ENCODE data around the gene CEMIP. TPM values are rescaled to one million over a fixed set of nuclear protein-coding genes. Genes with fewer than 3 reads are reported as not detected.
A peak's percentile ranks its signal among the peaks of the same experiment; 100 is the strongest.

CEMIP gene
- total RNA-seq, 4 donors from 2014 or later = 0.27 to 0.32 TPM; not detected in 2

DNA sequence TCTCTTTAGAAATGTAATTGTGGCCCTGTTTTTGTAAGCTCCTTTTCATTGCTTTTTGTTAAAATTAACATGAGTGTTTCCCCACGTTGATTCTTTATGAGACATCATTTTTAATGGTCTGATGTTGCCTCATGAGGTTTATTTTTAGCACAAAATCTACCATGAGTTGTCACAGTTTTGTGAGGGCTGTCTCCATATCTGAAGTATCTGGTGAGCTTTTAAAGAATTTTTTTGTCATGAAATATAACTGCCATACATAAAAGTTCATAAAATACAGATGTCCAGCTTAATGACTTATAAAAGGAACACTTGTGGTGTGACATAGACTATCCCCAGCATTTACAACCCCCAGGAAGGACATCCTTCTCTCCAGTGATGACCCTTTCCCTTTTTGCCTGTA is 34.3 kb upstream of the CEMIP start:
- intact Hi-C loops (cut with DNase I; ENCODE audit: low total_unique reads) (no loop called here), in situ Hi-C loops (cut with MboI; ENCODE audit: low pct_ligation_motif_present in 1 of 4, low pct_unique_long_range_greater_than_20kb in 1 of 4, low sequenced_read_pairs in 3 of 4) (no loop called here)
- DNase-seq = no peak
- Histone ChIP-seq H3K4me3 (no peak overlapping the region), H3K27ac (peak overlapping the region in 2 of 4 donors; percentile 12 to 22), H3K36me3 (no peaks in the 10 kb centered on the region), H3K9me3 (no peaks in the 10 kb centered on the region), H3K27me3 (no peaks in the 10 kb centered on the region), H3K4me1 (peaks cover 0 to 23% (median 13%) of the 10 kb centered on the region in 4 donors)
- WGBS, 2 donors (ENCODE audit: low coverage in 1 of 2) = 0 to 15% methylated on average over 1 of the region's 1 CpG
- TF ChIP-seq EP300 (IDR thresholded peaks at IDR 0.05; ENCODE audit: low read depth) = no peak
- TF ChIP-seq POLR2AphosphoS5 (IDR thresholded peaks at IDR 0.05) = no peak
- TF ChIP-seq, protein P1, sequence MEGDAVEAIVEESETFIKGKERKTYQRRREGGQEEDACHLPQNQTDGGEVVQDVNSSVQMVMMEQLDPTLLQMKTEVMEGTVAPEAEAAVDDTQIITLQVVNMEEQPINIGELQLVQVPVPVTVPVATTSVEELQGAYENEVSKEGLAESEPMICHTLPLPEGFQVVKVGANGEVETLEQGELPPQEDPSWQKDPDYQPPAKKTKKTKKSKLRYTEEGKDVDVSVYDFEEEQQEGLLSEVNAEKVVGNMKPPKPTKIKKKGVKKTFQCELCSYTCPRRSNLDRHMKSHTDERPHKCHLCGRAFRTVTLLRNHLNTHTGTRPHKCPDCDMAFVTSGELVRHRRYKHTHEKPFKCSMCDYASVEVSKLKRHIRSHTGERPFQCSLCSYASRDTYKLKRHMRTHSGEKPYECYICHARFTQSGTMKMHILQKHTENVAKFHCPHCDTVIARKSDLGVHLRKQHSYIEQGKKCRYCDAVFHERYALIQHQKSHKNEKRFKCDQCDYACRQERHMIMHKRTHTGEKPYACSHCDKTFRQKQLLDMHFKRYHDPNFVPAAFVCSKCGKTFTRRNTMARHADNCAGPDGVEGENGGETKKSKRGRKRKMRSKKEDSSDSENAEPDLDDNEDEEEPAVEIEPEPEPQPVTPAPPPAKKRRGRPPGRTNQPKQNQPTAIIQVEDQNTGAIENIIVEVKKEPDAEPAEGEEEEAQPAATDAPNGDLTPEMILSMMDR (IDR thresholded peaks at IDR 0.05) = no peak
- no peak for TF ChIP-seq POLR2A (IDR thresholded peaks at IDR 0.05)

DNA sequence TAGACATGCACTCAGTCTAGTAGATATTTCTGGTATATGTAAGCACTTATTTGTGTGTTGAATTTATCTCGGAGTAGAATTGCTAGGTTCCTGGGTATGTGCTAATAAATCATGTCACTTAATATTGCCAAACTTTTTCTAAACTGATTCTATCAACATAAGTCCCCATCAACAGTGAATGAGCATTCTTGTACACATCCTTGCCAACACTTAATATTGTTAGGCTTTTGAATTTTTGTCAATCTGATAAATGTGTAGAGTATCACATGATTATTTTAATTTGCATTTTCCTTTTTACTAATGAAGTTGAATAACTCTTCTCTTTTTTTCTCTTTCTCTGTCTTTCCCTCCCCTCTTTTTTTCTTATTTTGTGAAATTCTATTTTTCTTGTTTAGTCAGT is 33.3 kb upstream of the CEMIP start:
- no peak overlapping the region for H3K27ac ChIP-seq
- intact Hi-C loops (cut with DNase I; ENCODE audit: low total_unique reads) (no loop called here), in situ Hi-C loops (cut with MboI; ENCODE audit: low pct_ligation_motif_present in 1 of 4, low pct_unique_long_range_greater_than_20kb in 1 of 4, low sequenced_read_pairs in 3 of 4) (no loop called here)
- H3K27me3 ChIP-seq = no peaks in the 10 kb centered on the region
- no peak overlapping the region for H3K4me3 ChIP-seq
- 69 to 86% methylated on average over 1 of the region's 1 CpG for WGBS, 2 donors (ENCODE audit: low coverage in 1 of 2)
- peaks cover 0 to 23% (median 13%) of the 10 kb centered on the region in 4 donors for H3K4me1 ChIP-seq
- H3K36me3 ChIP-seq = no peaks in the 10 kb centered on the region
- TF ChIP-seq POLR2AphosphoS5 (IDR thresholded peaks at IDR 0.05) (no peak), POLR2A (IDR thresholded peaks at IDR 0.05) (no peak), EP300 (IDR thresholded peaks at IDR 0.05; ENCODE audit: low read depth) (no peak)
- TF ChIP-seq, protein P1 (IDR thresholded peaks at IDR 0.05) = no peak
- no peak for DNase-seq
- no peaks in the 10 kb centered on the region for H3K9me3 ChIP-seq

DNA sequence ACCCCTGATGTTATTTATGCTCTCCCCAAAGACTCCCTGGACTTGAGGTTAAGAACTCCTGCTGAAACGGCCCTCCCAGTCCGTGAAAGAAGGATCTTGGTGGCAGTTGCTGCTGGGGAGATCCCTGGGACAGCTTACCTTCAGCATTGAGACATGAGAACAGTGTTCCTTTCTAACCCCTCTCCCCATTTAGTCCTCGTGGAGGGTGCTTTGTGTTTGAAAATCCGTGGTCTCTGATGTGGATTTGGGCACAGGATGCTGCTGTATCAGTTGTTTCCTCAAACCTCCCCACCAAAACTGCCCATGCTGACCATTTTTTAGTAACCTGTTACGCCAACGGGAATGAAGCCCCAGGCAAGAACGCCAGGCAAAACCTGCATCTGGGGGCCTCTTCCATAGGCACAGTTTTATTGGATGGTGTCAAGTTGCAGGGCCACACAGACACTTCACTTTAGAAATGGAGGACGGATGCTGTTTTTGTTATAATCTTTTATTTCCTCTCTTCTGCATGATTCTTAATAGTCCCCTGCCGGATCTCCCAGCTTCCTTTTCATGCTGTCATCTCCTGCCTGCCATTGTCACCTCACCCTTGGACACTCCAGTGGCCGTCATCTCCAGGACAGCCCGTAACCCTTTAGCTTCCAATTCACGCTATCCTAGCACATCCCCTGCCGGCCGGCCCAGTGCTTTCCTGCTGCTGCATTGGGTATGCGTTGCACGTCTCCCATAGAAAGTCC is 31.7 kb upstream of the CEMIP start:
- no peak for DNase-seq
- Histone ChIP-seq H3K36me3 (no peaks in the 10 kb centered on the region), H3K27ac (no peak overlapping the region), H3K4me3 (no peak overlapping the region), H3K9me3 (no peaks in the 10 kb centered on the region), H3K4me1 (peaks cover 0 to 23% (median 13%) of the 10 kb centered on the region in 4 donors), H3K27me3 (no peaks in the 10 kb centered on the region)
- intact Hi-C loops (cut with DNase I; ENCODE audit: low total_unique reads) (no loop called here), in situ Hi-C loops (cut with MboI; ENCODE audit: low pct_ligation_motif_present in 1 of 4, low pct_unique_long_range_greater_than_20kb in 1 of 4, low sequenced_read_pairs in 3 of 4) (no loop called here)
- TF ChIP-seq POLR2AphosphoS5 (IDR thresholded peaks at IDR 0.05) (no peak), EP300 (IDR thresholded peaks at IDR 0.05; ENCODE audit: low read depth) (no peak), POLR2A (IDR thresholded peaks at IDR 0.05) (no peak)
- TF ChIP-seq, protein P1 (IDR thresholded peaks at IDR 0.05) = no peak
- 81 to 86% methylated on average over 4 to 16 of the region's 16 CpGs for WGBS, 2 donors (ENCODE audit: low coverage in 1 of 2)

DNA sequence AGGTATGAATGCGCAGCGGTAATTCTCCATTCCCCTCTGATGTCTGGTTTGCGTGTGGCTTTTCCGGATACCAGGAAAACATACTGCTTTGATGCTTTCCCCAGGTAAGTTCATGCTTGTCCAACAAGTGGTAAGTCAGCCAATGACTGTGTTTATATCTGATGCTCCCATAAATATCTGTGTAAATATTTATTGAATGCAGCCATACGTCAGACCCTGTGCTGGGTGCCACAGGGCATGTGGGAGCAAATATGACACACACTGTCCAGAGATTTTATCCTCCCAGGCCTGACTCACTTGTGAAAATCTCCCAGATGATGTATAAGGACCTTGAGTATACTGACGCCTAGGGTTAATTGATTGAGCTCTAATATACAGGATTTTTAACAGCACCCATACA is 29.6 kb upstream of the CEMIP start:
- Histone ChIP-seq H3K9me3 (no peaks in the 10 kb centered on the region), H3K27ac (no peak overlapping the region), H3K36me3 (peaks cover 0 to 10% (median 2%) of the 10 kb centered on the region in 4 donors), H3K4me3 (no peak overlapping the region), H3K4me1 (peaks cover 0 to 8% (median 3%) of the 10 kb centered on the region in 4 donors), H3K27me3 (no peaks in the 10 kb centered on the region)
- TF ChIP-seq, protein P1 (IDR thresholded peaks at IDR 0.05) = no peak
- DNase-seq = no peak
- intact Hi-C loops (cut with DNase I; ENCODE audit: low total_unique reads) = no loop called here
- 83 to 100% methylated on average over 3 to 6 of the region's 6 CpGs for WGBS, 2 donors (ENCODE audit: low coverage in 1 of 2)
- in situ Hi-C loops (cut with MboI; ENCODE audit: low pct_ligation_motif_present in 1 of 4, low pct_unique_long_range_greater_than_20kb in 1 of 4, low sequenced_read_pairs in 3 of 4) = no loop called here

All from transverse colon (tissue), 4 donors.